GM19397 (cell line): Measurements from ENCODE around the gene CTBP1.
"Not testable (repeated sequence)": the region's sequence is repeated elsewhere in the genome, so short reads cannot be mapped to it uniquely, and the experiment has no call there.

Source experiments
- ATAC-seq: cut with Tn5 transposase; IDR thresholded peaks from one replicate; pipeline ENCODE4 v1.9.1; 2021; ENCODE audit warnings: mild to moderate bottlenecking, moderate library complexity; ENCODE audit not compliant: unreplicated experiment

CTBP1 gene

GRCh38 chr4:1239141-1239949 lies 9.6 kb downstream of the CTBP1 start:
- no peak for ATAC-seq

DNA sequence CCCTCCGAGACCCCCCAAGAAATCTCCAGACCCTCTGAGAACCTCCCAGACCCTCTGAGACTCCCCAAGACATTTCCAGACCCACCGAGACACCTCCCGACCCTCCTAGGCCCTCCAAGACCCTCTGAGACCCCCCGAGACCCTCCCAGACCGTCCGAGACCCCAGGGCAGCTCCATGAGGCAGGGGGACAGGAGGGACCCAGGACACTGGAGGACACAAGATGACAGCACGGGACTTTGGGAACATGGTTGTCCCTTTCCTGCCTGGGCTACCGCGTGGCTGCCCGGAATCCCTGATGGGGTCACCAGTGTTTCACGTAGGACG lies 10.3 kb downstream of the CTBP1 start:
- no peak for ATAC-seq

GRCh38 chr4:1237981-1238675 lies 10.8 kb downstream of the CTBP1 start:
- no peak for ATAC-seq

DNA sequence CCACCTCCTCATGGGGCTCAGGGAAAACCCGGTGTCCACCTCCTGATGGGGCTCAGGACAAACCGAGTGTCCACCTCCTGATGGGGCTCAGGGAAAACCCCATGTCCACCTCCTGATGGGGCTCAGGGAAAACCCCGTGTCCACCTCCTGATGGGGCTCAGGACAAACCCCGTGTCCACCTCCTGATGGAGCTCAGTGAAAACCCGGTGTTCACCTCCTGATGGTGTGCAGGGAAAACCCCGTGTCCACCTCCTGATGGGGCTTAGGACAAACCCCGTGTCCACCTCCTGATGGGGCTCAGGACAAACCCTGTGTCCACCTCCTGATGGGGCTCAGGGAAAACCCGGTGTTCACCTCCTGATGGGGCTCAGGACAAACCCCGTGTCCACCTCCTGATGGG lies 11.7 kb downstream of the CTBP1 start:
- ATAC-seq = not testable (repeated sequence)

DNA sequence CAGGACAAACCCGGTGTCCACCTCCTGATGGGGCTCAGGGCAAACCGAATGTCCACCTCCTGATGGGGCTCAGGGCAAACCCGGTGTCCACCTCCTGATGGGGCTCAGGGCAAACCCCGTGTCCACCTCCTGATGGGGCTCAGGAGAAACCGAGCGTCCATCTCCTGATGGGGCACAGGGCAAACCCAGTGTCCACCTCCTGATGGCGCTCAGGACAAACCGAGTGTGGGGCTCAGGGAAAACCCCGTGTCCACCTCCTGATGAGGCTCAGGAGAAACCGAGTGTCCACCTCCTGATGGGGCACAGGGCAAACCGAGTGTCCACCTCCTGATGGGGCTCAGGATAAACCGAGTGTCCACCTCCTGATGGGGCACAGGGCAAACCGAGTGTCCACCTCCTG lies 12.1 kb downstream of the CTBP1 start:
- not testable (repeated sequence) for ATAC-seq

DNA sequence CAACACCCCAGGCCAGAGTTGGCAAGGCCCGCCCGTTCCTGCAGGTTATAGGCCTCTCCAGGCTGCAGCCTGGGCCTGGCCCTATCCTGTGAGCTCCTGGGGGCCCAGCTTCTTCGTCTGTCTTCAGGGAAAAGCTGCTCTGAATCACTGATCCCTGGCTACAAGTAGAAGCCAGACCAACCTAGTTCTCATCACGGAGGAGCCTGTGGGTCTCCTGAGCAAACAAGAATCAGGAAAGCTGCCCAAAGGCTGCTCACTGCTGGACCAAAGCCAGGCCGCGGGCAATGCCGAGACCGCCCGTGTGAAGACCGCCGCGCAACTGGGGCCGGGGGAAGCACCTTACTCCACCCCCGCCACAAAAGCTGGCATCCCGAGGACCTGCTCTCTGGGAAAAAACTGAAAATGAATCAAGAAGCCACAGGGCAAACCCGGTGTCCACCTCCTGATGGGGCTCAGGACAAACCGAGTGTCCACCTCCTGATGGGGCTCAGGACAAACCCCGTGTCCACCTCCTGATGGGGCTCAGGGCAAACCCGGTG lies 12.8 kb downstream of the CTBP1 start:
- ATAC-seq = no peak

DNA sequence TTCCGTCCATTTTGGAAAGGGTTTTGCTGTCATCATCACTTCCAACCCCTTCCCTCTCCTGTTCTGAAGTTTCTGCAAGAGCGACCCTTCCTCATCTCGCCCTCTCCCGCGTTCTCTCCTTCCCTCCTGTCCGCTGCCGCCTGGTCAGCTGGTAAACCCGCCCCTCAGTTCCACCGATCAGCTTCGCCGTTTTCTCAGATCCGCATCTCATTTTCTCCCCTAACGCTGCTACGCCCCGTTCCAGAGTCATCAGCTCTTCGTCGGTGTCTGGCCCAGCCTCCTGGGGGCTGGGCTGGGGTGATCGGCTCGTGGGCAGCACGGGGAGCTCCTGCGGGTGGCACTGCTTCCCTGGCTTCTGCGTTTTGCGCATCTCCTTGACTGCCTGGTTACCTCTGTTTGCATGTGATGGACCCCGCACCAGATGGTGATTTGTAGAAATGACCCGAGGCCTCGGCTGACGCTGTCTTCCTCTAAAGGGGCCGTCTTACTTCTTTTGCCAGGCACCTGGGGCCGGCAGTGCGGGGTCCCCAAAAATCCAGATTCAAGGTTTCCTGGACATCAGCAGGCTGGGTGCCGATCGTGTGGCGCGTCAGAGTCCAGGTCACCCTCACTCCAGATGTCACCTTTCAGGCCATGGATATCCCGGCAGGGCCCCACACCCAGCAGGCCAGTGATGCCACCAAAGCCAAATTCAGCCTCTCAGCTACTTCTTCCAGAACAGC lies 13.4 kb downstream of the CTBP1 start:
- ATAC-seq = no peak

DNA sequence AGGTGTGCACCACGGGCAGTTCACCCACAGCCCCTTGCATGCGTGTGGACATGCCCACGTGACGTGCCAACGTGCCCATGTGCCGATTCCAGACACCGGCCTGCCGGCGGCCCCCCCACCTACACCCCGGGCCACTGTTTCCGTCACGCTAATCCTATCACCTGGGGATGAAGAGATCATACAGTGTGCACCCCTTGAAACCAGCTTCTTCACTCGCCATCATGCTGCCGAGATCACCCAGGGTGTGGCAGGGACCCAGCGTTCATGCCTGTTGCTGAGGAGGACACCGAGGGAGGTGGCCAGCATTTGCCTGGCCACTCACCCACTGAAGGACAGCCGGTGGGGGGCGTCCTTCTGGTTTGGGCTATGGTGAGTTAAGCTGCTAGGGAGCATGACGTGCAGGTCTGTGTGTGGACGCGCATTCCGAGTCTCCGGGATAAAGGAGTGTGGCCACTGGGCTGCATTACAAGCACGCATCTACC lies 14.1 kb downstream of the CTBP1 start:
- no peak for ATAC-seq

- no peak for ATAC-seq
Measured at GRCh38 chr4:1234309-1234695, 14.6 kb downstream of the CTBP1 start.

- ATAC-seq = no peak
Measured at GRCh38 chr4:1233641-1234308, 15.2 kb downstream of the CTBP1 start.

- ATAC-seq = no peak
Measured at GRCh38 chr4:1232661-1233621, 16.0 kb downstream of the CTBP1 start.

- no peak for ATAC-seq
Measured at GRCh38 chr4:1231637-1232360, 17.1 kb downstream of the CTBP1 start.

- no peak for ATAC-seq
Measured at GRCh38 chr4:1230971-1231636, 17.8 kb downstream of the CTBP1 start.

GRCh38 chr4:1230316-1230715 lies 18.6 kb downstream of the CTBP1 start:
- ATAC-seq = no peak

DNA sequence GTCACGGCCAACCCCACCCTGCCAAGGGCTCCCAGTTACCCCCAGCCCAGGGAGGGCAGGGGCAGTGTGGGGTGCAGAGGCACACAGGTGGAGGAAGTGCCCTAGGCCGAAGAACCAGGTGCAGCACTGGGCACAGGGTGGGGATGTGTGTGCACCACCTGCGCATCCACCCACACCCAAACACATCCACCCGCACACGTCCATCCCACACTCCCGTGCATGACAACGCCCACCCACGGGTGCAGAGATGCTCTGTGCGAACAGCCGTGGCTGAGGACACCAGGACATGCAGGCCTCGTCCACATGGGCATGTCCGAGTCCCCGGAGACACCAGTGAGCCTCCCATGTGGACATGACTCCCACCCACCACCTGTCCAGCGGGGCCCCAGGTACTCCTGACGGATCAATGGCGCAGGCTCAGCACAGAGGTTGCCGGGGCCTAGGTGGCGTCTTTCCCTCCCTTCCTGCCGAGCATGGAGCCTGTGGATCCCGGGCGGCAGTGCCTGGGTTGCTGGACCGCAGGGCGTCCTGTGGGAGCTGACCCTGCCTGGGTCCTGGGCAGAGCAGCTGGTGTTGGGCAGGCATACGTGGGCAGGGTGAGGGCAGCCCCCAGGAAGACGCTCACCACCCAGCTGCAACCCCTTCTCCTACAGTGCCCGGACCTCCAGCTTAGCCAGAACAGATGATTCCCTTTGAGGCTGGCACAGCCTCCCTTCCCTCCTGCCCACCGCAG lies 19.6 kb downstream of the CTBP1 start:
- no peak for ATAC-seq

- no peak for ATAC-seq
Measured at GRCh38 chr4:1227816-1228215, 21.1 kb downstream of the CTBP1 start.

DNA sequence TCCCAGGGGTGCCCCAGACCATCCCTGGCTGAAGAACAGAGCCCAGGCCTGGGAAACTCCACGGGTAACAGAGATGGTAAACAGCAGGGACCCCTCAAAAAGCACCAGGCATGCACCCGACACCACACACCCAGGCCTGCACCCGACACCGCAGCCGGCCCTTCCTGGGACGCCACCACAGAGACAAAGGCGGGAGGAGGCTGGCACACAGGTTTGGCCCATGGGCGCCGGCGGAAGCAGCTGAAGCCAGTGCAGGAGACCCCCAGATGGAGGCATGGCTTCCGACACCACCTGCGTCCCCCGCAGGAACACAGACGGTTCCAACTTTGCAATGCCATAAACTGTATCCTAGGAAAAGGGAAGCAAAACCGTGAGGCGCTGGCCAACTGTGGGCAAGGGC lies 22.3 kb downstream of the CTBP1 start:
- no peak for ATAC-seq

DNA sequence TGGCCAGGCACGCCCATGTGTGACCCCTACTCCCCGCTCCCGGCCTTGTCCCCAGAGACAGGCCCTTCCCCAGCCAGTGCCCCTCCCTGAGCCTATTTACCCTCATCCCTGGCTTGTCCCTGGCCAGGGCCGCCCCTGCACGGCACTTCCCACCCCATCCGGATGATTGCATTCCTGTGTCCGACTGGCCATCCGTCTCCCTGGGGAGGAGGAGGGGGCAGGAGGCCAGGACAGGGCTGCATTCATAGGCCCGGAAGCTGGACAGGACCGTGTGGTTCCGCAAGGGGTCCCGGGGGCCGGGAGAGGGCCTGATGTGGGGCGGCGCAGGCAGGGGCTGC lies 22.8 kb downstream of the CTBP1 start:
- ATAC-seq = no peak
